HG03103 (cell line): ENCODE measurements around the gene THSD4.
"Not testable (repeated sequence)": the region's sequence is repeated elsewhere in the genome, so short reads cannot be mapped to it uniquely, and the experiment has no call there.

Experiments used
- ATAC-seq: cut with Tn5 transposase; IDR thresholded peaks from one replicate; pipeline ENCODE4 v1.9.1; 2021; ENCODE audit warnings: low read depth; ENCODE audit not compliant: unreplicated experiment

Gene THSD4

DNA sequence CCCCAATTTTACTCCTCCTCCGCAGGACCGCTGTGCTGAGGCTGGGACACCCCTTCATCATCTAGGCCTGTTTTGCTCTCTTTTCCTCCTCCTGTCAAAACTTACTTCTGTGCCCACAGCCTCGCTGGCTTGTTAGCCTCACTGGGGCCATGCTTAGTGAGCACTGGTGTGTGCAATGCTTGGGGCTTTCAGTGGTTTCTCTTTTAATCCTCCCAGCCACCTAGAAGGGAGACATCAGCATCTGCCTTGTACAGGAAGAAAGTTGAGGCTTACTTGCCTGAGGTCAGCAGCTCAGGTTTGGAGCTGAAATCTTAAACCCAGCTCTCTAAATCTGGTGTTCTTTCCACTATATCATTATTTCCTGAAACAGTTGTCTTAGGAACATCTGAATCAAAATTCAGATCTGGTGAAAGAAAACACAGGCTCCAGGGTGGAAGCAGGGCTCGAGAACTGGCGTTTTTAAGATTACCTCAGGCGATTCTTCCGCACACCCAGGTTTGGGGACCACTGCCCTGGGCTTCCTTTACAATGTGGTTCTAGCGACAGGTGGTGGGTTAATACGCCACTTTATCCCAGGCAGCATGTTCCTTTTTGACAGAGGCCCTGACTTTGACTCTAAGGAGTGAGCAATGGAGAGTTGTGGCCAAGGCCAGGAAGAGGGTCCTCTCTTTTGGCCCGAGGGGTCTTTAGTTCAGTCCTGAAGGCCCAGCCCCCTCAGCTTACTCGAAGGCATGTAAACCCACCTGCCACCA is 3.8 kb downstream of the THSD4 start:
- no peak for ATAC-seq

DNA sequence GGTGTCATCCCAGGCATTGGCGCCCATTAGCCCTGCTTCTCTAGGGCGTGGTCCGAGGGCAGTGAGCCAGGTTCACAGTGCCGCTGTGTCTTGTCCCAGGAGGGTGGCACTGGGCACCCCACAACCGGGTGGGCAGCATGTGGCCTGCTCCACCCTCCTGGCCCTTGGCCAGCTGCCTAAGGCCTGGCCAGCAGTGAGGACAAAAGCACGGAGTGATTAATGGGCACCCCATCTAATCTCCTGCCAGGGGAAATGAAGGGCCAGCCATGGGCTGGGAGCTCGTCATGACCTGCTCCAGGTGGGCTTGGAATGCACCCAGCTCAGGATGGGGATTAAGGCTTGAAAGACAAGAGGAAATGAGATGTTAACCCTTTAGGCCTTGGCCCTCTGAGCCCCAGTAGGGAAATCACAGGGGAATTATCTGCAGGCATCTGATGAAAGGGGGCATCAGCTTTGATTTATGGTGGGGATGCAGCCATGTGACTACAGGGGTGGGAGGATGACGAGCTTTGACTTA is 5.2 kb downstream of the THSD4 start:
- no peak for ATAC-seq

- no peak for ATAC-seq
These were observed 6.2 kb downstream of the THSD4 start for GRCh38 chr15:71121442-71121841.

DNA sequence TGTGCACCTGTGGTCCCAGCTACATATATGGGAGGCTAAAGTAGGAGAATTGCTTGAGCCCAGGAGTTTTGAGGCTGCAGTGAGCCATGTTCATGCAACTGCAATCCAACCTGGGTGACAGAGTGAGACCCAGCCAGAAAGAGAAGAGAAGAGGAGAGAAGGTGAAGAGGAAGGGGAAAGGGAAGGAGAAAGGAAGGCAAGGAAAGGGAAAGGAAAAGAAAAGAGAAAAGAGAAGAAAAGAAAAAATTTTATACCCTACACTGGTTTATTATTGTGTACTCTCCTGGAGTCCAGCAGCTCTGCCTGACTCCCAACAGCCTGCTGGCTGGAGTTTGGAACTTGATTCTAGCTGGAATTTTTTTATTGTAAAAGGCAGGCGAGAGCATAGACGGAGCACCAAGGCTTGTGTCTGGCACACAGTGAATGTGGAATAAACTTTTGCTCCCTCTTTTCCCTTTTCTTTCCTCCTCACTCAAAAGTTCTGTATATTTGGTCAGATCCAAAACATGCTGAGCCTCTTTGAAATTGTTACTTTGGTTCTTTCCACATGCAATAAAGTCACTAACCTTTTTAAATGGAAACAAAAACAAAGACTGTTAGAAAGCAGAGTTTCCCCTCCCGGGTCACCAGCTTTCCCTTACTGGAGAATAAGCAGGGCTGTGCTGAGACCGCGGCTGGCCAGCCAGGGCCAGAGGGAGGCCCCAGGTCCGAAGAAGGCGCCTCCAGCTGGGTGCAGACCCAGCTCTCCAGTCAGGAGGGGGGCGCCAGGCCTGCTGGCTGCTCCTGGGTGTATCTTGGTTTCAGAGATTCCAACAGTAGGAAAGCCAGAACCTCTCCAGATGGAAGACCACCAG is 9.9 kb downstream of the THSD4 start:
- ATAC-seq: no peak

DNA sequence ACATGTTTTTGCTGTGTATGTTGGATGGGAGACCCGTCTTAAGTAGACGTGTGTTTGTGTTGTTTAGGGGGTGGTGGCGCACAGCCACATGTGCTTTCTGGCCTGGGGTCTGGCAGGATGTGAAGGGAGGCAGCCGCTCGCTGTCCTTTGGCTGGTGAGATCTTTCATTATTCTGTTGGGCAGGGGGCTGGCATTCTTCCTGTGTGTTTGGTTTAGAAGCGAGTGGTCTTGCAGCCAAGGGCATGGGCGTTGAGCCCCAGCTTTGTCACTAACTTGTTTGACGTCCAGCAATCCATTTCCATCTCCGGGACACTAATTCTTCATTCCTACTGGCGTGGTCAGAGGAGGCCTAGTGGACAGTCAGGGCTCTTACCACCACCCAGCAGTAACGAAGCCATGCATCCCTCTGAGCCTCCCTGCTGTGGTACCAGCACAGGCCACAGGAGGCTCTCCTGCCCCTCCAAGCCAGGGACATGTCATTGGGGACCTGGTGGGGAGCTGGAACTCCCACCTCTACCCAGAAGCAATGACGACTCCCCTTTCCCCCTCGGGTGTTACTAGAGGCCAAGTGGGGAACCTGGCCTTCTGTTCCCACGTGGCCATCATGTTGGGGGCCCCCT is 10.7 kb downstream of the THSD4 start:
- no peak for ATAC-seq

DNA sequence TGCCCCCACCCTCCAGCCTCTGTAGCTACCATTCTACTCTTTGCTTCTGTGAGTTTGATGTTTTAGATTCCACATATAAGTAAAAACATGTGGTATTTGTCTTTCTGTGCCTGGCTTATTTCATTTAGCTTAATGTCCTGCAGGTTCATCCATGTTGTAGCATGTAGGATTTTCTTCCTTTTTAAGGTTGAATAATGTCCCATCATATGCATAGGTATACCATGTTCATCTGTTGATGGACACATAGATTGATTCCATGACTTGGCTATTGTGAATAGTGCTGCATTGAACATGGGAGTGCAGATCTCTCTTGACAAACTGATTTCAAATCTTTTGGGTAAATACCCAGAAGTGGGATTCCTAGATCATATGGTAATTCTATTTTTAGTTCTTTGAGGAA is 11.8 kb downstream of the THSD4 start:
- no peak for ATAC-seq

- ATAC-seq: not testable (repeated sequence)
These were observed 12.9 kb downstream of the THSD4 start for GRCh38 chr15:71128159-71128558.

- ATAC-seq: no peak
These were observed 13.8 kb downstream of the THSD4 start for GRCh38 chr15:71128939-71129562.

GRCh38 chr15:71129669-71130068 is 14.4 kb downstream of the THSD4 start:
- no peak for ATAC-seq

DNA sequence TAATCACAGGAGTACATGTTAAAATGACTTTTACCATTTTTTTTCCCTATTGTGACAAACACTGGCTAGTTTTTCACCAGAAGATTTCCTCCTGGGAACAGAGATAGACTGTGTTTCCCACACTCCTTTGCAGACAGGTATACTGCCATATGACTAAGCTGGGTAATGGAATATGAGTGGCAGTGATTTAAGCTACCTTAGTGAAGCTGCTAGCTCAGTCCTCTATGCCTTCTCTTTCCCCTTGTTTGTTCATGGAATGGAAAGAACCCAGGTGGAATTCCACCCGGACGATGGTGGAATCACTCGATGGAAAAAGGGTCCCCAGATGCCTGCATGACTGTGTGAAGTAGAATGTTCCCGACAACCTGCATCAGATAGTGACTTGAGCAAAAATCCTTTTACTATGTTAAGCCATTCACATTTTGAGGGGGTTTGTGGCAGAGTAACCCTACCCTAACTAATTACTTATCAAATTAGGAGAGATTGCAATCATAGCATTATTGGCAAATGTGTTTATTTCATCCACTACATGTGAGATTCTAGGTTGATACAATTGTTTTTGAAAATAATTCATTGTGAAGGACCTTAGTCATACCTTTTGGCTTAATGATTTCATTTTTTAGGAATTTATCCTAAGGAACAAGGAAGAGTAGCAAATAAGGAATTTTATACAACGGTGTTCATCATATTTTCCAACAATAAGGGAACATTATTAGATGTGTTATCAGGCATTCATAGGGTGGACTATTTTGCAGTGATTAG is 16.5 kb downstream of the THSD4 start:
- ATAC-seq: no peak

DNA sequence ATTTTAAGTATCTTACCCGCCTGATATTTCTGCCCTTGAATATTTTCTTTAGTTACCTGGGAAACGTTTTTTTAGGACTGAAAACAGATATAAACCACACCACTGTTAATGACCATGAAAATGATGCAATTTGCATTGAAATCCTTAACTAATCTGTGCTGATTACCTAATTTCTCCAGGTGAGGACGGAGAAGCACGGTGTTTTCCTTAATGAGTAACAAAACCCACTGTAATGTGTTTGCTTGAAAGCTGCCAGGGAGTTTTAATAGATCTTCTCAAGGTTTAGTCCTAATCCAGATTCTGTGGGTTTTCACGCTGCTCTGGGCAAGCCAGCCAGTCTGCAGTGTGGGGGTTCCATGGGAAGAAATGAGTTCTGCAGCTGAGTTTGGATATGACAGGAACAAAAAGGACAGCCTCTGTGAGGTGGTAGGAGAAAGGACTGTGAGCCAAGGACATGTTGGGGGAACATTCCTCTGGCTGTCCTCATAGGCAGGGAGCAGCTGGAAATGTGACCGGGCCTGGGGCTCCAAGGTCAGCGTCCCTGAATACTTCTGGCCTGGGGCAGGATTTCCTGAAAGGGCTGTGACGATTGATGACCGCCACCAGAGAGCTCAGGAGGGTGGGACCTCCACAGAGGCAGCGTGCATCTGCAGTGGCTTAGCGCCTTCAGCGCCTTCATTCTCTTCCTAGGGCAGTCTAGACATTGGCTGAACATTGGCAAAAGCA is 18.6 kb downstream of the THSD4 start:
- no peak for ATAC-seq

GRCh38 chr15:71136159-71136783 is 21.0 kb downstream of the THSD4 start:
- ATAC-seq: no peak

- no peak for ATAC-seq
These were observed 21.7 kb downstream of the THSD4 start for GRCh38 chr15:71136793-71137518.

DNA sequence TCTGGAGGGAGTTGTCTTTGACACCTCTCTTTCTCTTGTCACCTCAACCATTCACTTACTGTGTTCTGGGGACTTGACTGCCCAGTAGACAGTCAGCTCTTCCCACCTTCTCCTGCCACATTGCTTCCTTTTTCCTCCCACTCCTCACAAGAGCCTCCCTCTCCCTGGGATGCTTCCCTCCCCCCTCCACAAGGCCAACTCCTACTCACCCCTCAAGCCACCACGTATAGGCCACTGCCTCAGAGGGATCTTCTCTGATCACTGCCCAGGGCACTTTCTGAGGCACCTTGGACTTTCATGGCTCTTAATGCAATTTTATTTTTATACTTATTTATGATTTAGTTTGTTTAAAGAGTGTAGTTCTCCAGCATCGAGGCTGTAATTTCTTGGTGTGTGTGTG is 23.2 kb downstream of the THSD4 start:
- no peak for ATAC-seq

DNA sequence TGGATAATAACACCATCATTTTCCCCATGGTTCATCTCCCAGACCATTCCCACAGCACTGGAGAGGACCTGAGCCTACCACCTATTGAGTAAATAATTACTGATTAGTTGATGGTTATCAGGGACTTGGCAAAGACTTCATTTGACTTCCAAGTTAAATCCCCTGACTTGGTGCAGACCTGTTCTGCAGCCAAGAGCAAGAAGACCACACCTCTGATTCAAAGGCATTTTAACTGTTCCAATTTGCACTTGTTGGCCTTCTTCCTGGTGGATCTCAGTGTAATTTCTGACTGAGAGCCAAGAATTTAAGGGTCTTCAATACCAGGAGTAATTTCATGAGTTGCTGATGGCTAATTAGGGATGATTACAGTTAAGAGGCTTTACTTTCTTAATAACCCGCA is 24.0 kb downstream of the THSD4 start:
- ATAC-seq: no peak

DNA sequence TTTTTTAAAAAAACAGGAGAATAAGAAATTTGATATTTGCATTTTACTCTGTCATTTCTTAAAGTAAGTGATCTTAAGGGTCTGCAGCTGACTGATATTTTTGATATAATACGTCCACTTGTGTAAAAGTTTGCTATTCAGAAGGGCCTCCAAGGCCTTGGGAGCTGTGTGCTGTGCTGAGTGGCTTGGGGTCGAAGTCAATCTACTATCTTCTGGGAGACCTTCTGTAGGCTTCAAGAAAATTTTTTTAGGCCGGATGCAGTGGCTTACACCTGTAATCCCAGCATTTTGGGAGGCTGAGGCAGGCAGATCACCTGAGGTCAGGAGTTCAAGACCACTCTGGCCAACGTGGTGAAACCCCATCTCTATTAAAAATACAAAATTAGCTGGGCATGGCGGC is 26.3 kb downstream of the THSD4 start:
- no peak for ATAC-seq

DNA sequence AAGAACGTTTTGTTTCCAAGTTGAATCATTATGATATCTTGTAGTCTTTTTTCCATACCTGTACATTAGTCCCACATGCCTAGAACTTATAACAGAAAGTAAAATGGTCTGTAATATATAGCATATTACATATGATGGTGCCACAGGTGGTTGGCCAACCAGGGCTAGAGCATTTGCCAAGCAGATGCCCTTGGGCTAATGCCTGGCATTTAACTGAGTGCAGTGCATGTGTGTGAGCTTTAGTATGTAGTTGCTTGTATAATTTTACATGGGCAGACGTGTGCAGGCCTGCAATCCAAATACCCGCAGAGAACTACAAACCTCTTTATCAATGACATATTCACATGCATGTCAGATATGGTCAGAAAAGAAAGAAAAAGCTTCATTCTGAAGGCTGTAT is 27.5 kb downstream of the THSD4 start:
- no peak for ATAC-seq
